ENCODE data around the gene GPR18. TPM values are rescaled to one million over a fixed set of nuclear protein-coding genes. Genes with fewer than 3 reads are reported as not detected.

Gene GPR18
- total RNA-seq, 1 experiment from 2014 or later: not detected

DNA sequence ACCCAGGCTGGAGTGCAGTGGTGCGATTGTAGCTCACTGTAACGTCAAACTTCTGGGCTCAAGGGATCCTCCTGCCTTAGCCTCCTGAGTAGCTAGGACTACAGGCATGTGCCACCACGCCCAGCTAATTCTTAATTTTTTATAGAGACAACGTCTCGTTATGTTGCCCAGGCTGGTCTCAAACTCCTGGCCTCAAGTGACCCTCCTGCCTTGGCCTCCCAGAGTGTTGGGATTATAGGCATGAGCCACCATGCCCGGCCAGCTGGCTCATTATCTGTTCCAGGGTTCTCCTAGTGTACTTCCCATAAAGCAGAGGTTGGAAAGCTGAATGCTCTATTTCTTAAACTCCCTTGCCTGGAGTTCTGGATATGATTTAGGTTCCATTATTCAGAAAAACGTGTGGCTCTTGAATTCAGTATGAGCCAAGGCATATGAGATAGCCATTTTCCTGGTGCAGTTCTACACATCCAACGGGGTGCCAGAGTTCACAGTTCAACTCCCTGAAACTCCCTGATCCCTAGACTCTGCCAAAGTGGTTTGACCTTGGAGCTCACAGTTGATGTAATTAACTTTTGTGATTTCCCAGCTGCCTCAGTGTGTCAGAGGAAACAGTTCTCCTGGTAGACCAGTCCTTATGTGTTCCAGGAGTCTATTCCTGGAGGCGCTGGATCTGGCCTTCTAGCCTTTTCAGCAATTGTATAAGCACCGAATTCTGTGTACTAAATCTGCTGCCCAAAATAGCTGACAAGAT, 27.4 kb upstream of the GPR18 start:
- H3K4me3 ChIP-seq (ENCODE audit: low read depth, low read length, poor library complexity, severe bottlenecking): no peak overlapping the region
- H3K9me3 ChIP-seq (ENCODE audit: low read depth, low read length, poor library complexity, severe bottlenecking): no peaks in the 10 kb centered on the region
- DNase-seq (ENCODE audit: low spot score): no peak
- H3K27me3 ChIP-seq (replicated peaks; ENCODE audit: insufficient read depth, low read depth, low read length, poor library complexity): no peaks in the 10 kb centered on the region
- no peaks in the 10 kb centered on the region for H3K36me3 ChIP-seq (ENCODE audit: insufficient read depth, low read length, poor library complexity, severe bottlenecking)
- no peak overlapping the region for H3K27ac ChIP-seq (ENCODE audit: low read depth, low read length, poor library complexity, severe bottlenecking)
- intact Hi-C loops (cut with micrococcal nuclease; ENCODE audit: unreplicated experiment): no loop called here
- TF ChIP-seq, protein P1, sequence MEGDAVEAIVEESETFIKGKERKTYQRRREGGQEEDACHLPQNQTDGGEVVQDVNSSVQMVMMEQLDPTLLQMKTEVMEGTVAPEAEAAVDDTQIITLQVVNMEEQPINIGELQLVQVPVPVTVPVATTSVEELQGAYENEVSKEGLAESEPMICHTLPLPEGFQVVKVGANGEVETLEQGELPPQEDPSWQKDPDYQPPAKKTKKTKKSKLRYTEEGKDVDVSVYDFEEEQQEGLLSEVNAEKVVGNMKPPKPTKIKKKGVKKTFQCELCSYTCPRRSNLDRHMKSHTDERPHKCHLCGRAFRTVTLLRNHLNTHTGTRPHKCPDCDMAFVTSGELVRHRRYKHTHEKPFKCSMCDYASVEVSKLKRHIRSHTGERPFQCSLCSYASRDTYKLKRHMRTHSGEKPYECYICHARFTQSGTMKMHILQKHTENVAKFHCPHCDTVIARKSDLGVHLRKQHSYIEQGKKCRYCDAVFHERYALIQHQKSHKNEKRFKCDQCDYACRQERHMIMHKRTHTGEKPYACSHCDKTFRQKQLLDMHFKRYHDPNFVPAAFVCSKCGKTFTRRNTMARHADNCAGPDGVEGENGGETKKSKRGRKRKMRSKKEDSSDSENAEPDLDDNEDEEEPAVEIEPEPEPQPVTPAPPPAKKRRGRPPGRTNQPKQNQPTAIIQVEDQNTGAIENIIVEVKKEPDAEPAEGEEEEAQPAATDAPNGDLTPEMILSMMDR (conservative IDR thresholded peaks at IDR 0.05; ENCODE audit: low read depth, low read length): no peak
- TF ChIP-seq EZH2 (IDR thresholded peaks at IDR 0.05; ENCODE audit: borderline replicate concordance, low read depth, low read length, poor library complexity, severe bottlenecking): no peak
- POLR2A ChIA-PET (ENCODE audit: low non-redundant PET): no interaction called here
- BruUV-seq (replicated peaks): no TSS peak
- no peaks in the 10 kb centered on the region for H3K4me1 ChIP-seq (ENCODE audit: insufficient read depth, low read length, poor library complexity, severe bottlenecking)
- CTCF ChIA-PET: no interaction called here

DNA sequence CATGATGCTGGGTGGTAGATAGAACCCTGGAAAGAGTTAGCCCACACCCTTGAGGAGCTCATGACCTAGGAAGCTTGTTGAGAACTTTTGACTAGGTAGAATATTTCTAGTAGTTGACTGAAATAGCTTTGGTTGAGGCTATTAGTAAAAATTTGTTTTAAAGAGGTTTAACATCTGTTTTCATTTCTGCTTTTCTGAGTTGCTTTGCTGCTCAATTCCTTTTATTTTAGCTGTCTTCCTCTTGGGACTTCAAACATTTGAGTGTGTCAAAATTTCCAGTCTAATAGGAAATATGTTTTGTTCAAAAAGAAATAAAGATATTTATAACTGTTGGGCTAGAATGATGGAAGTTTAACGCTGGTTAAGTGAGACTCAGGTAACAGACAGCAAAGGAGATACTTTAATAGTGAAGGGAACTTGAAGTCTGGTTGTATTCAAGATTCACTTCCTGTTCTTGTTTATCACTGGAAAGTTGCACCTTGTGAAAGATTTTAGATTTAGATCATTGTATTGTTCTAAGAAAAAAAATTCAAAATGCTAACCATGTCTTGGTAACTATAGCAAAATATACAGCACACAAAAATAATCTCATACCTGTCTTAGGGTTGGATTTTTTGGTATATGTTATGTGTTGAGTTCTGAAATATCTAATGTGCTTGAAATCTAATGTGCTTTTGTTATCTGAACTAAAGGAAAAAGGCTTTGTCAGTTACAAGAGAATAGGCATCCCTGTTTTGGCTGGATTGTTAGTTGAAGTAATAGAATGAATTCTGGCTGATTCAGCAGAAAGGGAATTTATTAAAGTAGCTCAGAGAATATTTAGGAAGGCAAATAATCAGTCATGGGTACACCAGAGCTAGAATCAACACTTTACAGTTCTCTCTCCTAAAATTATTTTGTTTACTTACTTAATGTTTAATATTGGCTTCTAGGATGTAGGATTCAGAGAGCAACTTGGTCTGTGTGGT, 24.4 kb upstream of the GPR18 start:
- no TSS peak for BruUV-seq (replicated peaks)

DNA sequence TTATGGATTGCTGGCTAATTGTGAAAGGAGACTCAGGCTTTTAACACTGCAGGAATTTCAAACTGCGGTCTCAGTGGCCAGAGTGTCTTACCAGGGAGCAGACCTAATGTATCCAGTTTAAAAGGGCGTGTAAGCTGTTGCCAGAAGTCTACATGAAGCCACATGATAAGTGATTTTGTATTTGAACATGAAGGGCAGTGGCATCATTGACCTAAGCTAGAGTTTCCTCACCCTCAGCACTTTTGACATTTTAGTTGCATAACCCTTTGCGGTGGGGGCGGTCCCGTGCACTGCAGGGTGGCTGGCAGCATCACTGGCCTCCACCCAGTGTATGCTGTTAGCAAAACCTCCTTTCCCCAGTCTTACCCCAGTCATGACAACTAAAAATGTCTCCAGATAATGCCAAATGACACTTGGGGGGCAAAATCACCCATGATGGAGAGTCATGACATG, 23.7 kb upstream of the GPR18 start:
- Histone ChIP-seq H3K36me3 (ENCODE audit: insufficient read depth, low read length, poor library complexity, severe bottlenecking) (no peaks in the 10 kb centered on the region), H3K9me3 (ENCODE audit: low read depth, low read length, poor library complexity, severe bottlenecking) (no peaks in the 10 kb centered on the region)
- intact Hi-C loops (cut with micrococcal nuclease; ENCODE audit: unreplicated experiment): no loop called here

More for the DNA sequence above, 24.4 kb upstream of the GPR18 start:
- no peak for DNase-seq (ENCODE audit: low spot score)
- CTCF ChIA-PET: no interaction called here
- POLR2A ChIA-PET (ENCODE audit: low non-redundant PET): no interaction called here
- no peaks in the 10 kb centered on the region for H3K9me3 ChIP-seq (ENCODE audit: low read depth, low read length, poor library complexity, severe bottlenecking)
- H3K27ac ChIP-seq (ENCODE audit: low read depth, low read length, poor library complexity, severe bottlenecking): no peak overlapping the region
- H3K4me3 ChIP-seq (ENCODE audit: low read depth, low read length, poor library complexity, severe bottlenecking): no peak overlapping the region
- H3K27me3 ChIP-seq (replicated peaks; ENCODE audit: insufficient read depth, low read depth, low read length, poor library complexity): no peaks in the 10 kb centered on the region
- H3K36me3 ChIP-seq (ENCODE audit: insufficient read depth, low read length, poor library complexity, severe bottlenecking): no peaks in the 10 kb centered on the region
- no peak for TF ChIP-seq EZH2 (IDR thresholded peaks at IDR 0.05; ENCODE audit: borderline replicate concordance, low read depth, low read length, poor library complexity, severe bottlenecking)
- TF ChIP-seq, protein P1 (conservative IDR thresholded peaks at IDR 0.05; ENCODE audit: low read depth, low read length): no peak
- intact Hi-C loops (cut with micrococcal nuclease; ENCODE audit: unreplicated experiment): no loop called here
- no peaks in the 10 kb centered on the region for H3K4me1 ChIP-seq (ENCODE audit: insufficient read depth, low read length, poor library complexity, severe bottlenecking)

More for the DNA sequence above, 23.7 kb upstream of the GPR18 start:
- DNase-seq (ENCODE audit: low spot score): no peak
- H3K4me3 ChIP-seq (ENCODE audit: low read depth, low read length, poor library complexity, severe bottlenecking): no peak overlapping the region
- no peaks in the 10 kb centered on the region for H3K27me3 ChIP-seq (replicated peaks; ENCODE audit: insufficient read depth, low read depth, low read length, poor library complexity)
- no peak overlapping the region for H3K27ac ChIP-seq (ENCODE audit: low read depth, low read length, poor library complexity, severe bottlenecking)
- BruUV-seq (replicated peaks): no TSS peak
- POLR2A ChIA-PET (ENCODE audit: low non-redundant PET): no interaction called here
- TF ChIP-seq, protein P1 (conservative IDR thresholded peaks at IDR 0.05; ENCODE audit: low read depth, low read length): no peak
- no peak for TF ChIP-seq EZH2 (IDR thresholded peaks at IDR 0.05; ENCODE audit: borderline replicate concordance, low read depth, low read length, poor library complexity, severe bottlenecking)
- H3K4me1 ChIP-seq (ENCODE audit: insufficient read depth, low read length, poor library complexity, severe bottlenecking): no peaks in the 10 kb centered on the region
- CTCF ChIA-PET: no interaction called here
